HG02870 (cell line): ENCODE results near the gene ANO5.

ENCODE experiments used
- ATAC-seq: cut with Tn5 transposase; IDR thresholded peaks from one replicate; pipeline ENCODE4 v1.9.1; 2021; ENCODE audit warnings: mild to moderate bottlenecking, moderate library complexity; ENCODE audit not compliant: unreplicated experiment

ANO5 gene

GRCh38 chr11:22192642-22193347, at the start of gene ANO5:
Gene ANO5, plus strand, starts transcription at chr11:22193085. Its CDS starts 408 bp downstream, at chr11:22193493.
- ATAC-seq: peak; percentile 42

- no peak for ATAC-seq
These were observed 41.2 kb upstream of the ANO5 start for GRCh38 chr11:22151649-22152197.

- no peak for ATAC-seq
These were observed 35.4 kb upstream of the ANO5 start for GRCh38 chr11:22157531-22157930.

- ATAC-seq: no peak
These were observed 31.4 kb upstream of the ANO5 start for GRCh38 chr11:22161489-22161888.

GRCh38 chr11:22162756-22163155, 30.1 kb upstream of the ANO5 start:
- ATAC-seq: no peak

GRCh38 chr11:22163394-22163797, 29.5 kb upstream of the ANO5 start:
- peak; percentile 83 for ATAC-seq

GRCh38 chr11:22165087-22165486, 27.8 kb upstream of the ANO5 start:
- no peak for ATAC-seq

- no peak for ATAC-seq
These were observed 26.9 kb upstream of the ANO5 start for GRCh38 chr11:22165759-22166513.

GRCh38 chr11:22169833-22170232, 23.1 kb upstream of the ANO5 start:
- ATAC-seq: no peak

- no peak for ATAC-seq
These were observed 19.4 kb upstream of the ANO5 start for GRCh38 chr11:22173532-22173931.

GRCh38 chr11:22177186-22177585, 15.7 kb upstream of the ANO5 start:
- ATAC-seq: peak; percentile 44

- no peak for ATAC-seq
These were observed 13.3 kb upstream of the ANO5 start for GRCh38 chr11:22179626-22180025.

GRCh38 chr11:22180131-22180530, 12.8 kb upstream of the ANO5 start:
- no peak for ATAC-seq

GRCh38 chr11:22189660-22190059, 3.2 kb upstream of the ANO5 start:
- ATAC-seq: no peak

GRCh38 chr11:22190827-22191463, 1.9 kb upstream of the ANO5 start:
- peak; percentile 28 for ATAC-seq

- no peak for ATAC-seq
These were observed 620 bp upstream of the ANO5 start for GRCh38 chr11:22192289-22192641.

GRCh38 chr11:22193348-22194051, 615 bp downstream of the ANO5 start:
- peak; percentile 31 for ATAC-seq

GRCh38 chr11:22194306-22194705, 1.4 kb downstream of the ANO5 start:
- ATAC-seq: no peak

GRCh38 chr11:22194907-22195306, 2.0 kb downstream of the ANO5 start:
- no peak for ATAC-seq

- no peak for ATAC-seq
These were observed 4.5 kb downstream of the ANO5 start for GRCh38 chr11:22197139-22198005.
